Measurements from ENCODE around the gene INHBB.
"Not testable (repeated sequence)": the region's sequence is repeated elsewhere in the genome, so short reads cannot be mapped to it uniquely, and the experiment has no call there.

The INHBB gene

GRCh38 chr2:120316528-120317179 lies 29.3 kb upstream of the INHBB start:
- Histone ChIP-seq H3K36me3 (ENCODE audit: control insufficient read depth in 1 of 2, insufficient read depth in 2 of 2, low read length in 2 of 2) (no peaks in the 10 kb centered on the region), H3K4me3 (ENCODE audit: low read depth in 1 of 2, low read length in 2 of 2) (no peak overlapping the region), H3K27ac (ENCODE audit: low read length) (no peak overlapping the region), H3K4me1 (ENCODE audit: control insufficient read depth in 1 of 2, insufficient read depth in 2 of 2, low read length in 2 of 2) (peaks cover 0 to 13% of the 10 kb centered on the region in 2 donors), H3K27me3 (ENCODE audit: low read depth, low read length) (no peaks in the 10 kb centered on the region), H3K9me3 (ENCODE audit: control insufficient read depth in 1 of 2, low read length in 2 of 2) (no peaks in the 10 kb centered on the region)

DNA sequence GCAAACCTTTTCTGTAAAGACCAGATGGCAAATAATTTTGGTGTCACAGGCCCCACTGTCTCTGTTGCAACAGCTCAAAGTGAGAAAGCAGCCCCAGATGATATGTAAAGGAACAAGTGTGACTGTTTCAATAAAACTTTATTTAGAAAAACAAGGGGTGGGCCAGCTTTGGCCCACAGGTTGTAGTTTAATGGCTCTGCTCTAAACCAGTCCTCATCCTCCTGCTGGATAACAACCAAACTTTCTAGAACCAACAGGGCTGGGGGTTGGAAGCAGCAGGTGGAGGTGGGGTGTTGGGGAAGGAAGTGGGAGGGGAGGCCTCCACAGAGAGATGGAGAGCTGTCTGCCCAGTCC lies 28.8 kb upstream of the INHBB start:
- Histone ChIP-seq H3K27me3 (ENCODE audit: low read depth, low read length) (no peaks in the 10 kb centered on the region), H3K4me3 (ENCODE audit: low read depth in 1 of 2, low read length in 2 of 2) (no peak overlapping the region), H3K36me3 (ENCODE audit: control insufficient read depth in 1 of 2, insufficient read depth in 2 of 2, low read length in 2 of 2) (no peaks in the 10 kb centered on the region), H3K9me3 (ENCODE audit: control insufficient read depth in 1 of 2, low read length in 2 of 2) (no peaks in the 10 kb centered on the region), H3K4me1 (ENCODE audit: control insufficient read depth in 1 of 2, insufficient read depth in 2 of 2, low read length in 2 of 2) (peaks cover 0 to 13% of the 10 kb centered on the region in 2 donors), H3K27ac (ENCODE audit: low read length) (no peak overlapping the region)

- no peaks in the 10 kb centered on the region for H3K9me3 ChIP-seq (ENCODE audit: control insufficient read depth in 1 of 2, low read length in 2 of 2)
- H3K27ac ChIP-seq (ENCODE audit: low read length), result no peak overlapping the region
- no peaks in the 10 kb centered on the region for H3K36me3 ChIP-seq (ENCODE audit: control insufficient read depth in 1 of 2, insufficient read depth in 2 of 2, low read length in 2 of 2)
- no peak overlapping the region for H3K4me3 ChIP-seq (ENCODE audit: low read depth in 1 of 2, low read length in 2 of 2)
- H3K4me1 ChIP-seq (ENCODE audit: control insufficient read depth in 1 of 2, insufficient read depth in 2 of 2, low read length in 2 of 2), result peaks cover 0 to 8% of the 10 kb centered on the region in 2 donors
- H3K27me3 ChIP-seq (ENCODE audit: low read depth, low read length), result no peaks in the 10 kb centered on the region
These were observed 28.0 kb upstream of the INHBB start for GRCh38 chr2:120317916-120318315.

DNA sequence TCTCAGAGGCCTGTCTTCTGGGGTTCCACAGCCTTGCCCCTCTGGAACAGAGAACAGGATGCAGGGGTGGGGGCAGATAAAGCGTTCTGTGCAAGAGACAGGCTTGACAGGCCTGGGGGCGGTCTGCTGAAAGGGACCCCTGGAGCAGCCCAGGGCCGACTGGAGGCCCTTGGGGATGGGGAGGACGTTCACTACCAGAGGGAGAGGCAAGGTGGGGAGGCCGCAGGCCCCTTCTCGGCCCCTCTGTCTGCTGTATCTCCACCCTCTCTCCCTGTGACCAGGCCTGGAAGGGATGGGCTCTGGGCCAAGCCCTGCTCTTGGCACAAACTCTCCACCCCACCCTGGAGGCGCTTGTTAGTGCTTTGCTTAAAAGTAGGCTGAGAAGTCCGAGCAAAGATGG lies 27.3 kb upstream of the INHBB start:
- Histone ChIP-seq H3K9me3 (ENCODE audit: control insufficient read depth in 1 of 2, low read length in 2 of 2) (no peaks in the 10 kb centered on the region), H3K27ac (ENCODE audit: low read length) (no peak overlapping the region), H3K36me3 (ENCODE audit: control insufficient read depth in 1 of 2, insufficient read depth in 2 of 2, low read length in 2 of 2) (no peaks in the 10 kb centered on the region), H3K4me3 (ENCODE audit: low read depth in 1 of 2, low read length in 2 of 2) (no peak overlapping the region), H3K27me3 (ENCODE audit: low read depth, low read length) (no peaks in the 10 kb centered on the region), H3K4me1 (ENCODE audit: control insufficient read depth in 1 of 2, insufficient read depth in 2 of 2, low read length in 2 of 2) (peaks cover 0 to 8% of the 10 kb centered on the region in 2 donors)

DNA sequence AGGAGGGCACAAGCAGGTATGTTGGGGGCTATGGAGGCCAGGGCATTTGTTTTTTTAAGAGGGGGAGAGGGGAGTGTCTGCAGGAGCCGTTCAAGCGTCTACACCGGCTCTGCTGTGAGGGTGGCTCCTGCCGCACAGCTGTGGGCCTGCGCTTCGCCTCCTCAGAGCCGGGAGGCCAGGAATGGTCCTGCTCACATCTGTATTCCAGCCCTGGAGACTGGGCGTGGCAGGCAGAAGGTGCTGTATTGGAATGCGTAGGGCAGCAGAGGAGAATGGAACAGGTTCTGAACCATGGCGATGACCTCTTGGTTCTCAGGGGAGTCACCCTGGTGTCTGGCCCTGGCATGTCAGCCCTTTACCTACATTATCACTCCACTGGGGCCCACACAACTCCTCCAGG lies 26.8 kb upstream of the INHBB start:
- H3K9me3 ChIP-seq (ENCODE audit: control insufficient read depth in 1 of 2, low read length in 2 of 2), result no peaks in the 10 kb centered on the region
- H3K27ac ChIP-seq (ENCODE audit: low read length), result no peak overlapping the region
- peaks cover 0 to 8% of the 10 kb centered on the region in 2 donors for H3K4me1 ChIP-seq (ENCODE audit: control insufficient read depth in 1 of 2, insufficient read depth in 2 of 2, low read length in 2 of 2)
- no peaks in the 10 kb centered on the region for H3K27me3 ChIP-seq (ENCODE audit: low read depth, low read length)
- no peak overlapping the region for H3K4me3 ChIP-seq (ENCODE audit: low read depth in 1 of 2, low read length in 2 of 2)
- H3K36me3 ChIP-seq (ENCODE audit: control insufficient read depth in 1 of 2, insufficient read depth in 2 of 2, low read length in 2 of 2), result no peaks in the 10 kb centered on the region

DNA sequence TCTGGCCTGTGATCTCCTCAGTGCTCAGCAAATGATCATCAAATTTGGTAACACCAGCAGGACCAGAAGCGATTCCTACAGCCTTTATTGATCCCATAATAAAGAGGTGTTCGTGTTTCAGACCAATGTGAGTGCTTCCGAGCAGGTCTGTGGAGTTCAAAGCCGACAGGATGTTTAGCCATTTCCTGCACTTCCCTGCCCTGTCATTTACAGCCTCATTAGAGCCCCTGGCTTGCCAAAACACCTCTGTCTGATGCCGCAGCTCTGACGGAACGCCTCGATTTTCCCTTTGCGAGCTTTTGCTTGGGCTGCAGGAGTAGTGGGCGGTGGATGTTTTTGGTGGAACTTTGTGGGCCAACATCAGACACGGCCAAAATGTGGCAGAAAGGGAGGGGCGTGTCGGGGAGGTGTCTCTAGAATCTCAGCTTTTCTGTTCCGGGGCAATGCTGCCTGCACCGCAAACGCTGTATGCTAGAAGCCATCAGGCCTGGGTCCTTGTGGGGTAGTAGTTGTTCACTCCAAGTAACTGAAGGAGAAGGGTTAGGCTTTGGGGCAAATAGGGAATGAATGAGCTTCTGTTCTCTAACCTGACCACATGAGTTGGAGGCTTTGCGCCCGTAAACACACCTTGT lies 26.1 kb upstream of the INHBB start:
- no peaks in the 10 kb centered on the region for H3K36me3 ChIP-seq (ENCODE audit: control insufficient read depth in 1 of 2, insufficient read depth in 2 of 2, low read length in 2 of 2)
- no peaks in the 10 kb centered on the region for H3K27me3 ChIP-seq (ENCODE audit: low read depth, low read length)
- no peak overlapping the region for H3K4me3 ChIP-seq (ENCODE audit: low read depth in 1 of 2, low read length in 2 of 2)
- no peaks in the 10 kb centered on the region for H3K9me3 ChIP-seq (ENCODE audit: control insufficient read depth in 1 of 2, low read length in 2 of 2)
- H3K4me1 ChIP-seq (ENCODE audit: control insufficient read depth in 1 of 2, insufficient read depth in 2 of 2, low read length in 2 of 2), result peaks cover 0 to 8% of the 10 kb centered on the region in 2 donors
- H3K27ac ChIP-seq (ENCODE audit: low read length), result no peak overlapping the region

- Histone ChIP-seq H3K27ac (ENCODE audit: low read length) (no peak overlapping the region), H3K4me3 (ENCODE audit: low read depth in 1 of 2, low read length in 2 of 2) (no peak overlapping the region), H3K36me3 (ENCODE audit: control insufficient read depth in 1 of 2, insufficient read depth in 2 of 2, low read length in 2 of 2) (no peaks in the 10 kb centered on the region), H3K27me3 (ENCODE audit: low read depth, low read length) (no peaks in the 10 kb centered on the region), H3K9me3 (ENCODE audit: control insufficient read depth in 1 of 2, low read length in 2 of 2) (no peaks in the 10 kb centered on the region), H3K4me1 (ENCODE audit: control insufficient read depth in 1 of 2, insufficient read depth in 2 of 2, low read length in 2 of 2) (peaks cover 0 to 8% of the 10 kb centered on the region in 2 donors)
These were observed 25.6 kb upstream of the INHBB start for GRCh38 chr2:120320318-120320851.

DNA sequence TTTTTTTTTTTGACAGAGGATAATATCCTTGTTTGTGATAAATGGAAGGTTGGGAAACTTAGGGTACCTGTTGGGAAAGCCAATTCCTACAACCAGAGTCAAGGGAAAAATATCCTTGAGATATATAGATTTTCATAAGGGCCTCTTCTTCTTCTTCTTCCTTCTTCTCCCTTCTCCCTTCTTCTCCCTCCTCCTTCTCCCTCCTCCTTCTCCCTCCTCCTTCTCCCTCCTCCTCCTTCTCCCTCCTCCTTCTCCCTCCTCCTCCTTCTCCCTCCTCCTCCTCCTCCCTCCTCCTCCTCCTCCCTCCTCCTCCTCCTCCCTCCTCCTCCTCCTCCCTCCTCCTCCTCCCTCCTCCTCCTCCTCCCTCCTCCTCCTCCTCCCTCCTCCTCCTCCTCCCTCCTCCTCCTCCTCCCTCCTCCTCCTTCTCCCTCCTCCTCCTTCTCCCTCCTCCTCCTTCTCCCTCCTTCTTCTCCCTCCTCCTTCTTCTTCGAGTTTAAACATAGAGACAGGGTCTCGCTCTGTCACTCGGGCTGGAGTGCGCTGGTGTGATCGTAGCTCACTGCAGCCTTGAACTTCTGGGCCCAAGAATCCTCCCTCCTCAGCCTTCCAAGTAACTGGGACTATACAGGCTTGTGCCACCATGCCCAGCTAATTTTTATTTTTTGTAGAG lies 24.9 kb upstream of the INHBB start:
- not testable (repeated sequence) for H3K27ac ChIP-seq (ENCODE audit: low read length); H3K4me3 ChIP-seq (ENCODE audit: low read depth in 1 of 2, low read length in 2 of 2); H3K9me3 ChIP-seq (ENCODE audit: control insufficient read depth in 1 of 2, low read length in 2 of 2); H3K27me3 ChIP-seq (ENCODE audit: low read depth, low read length); H3K4me1 ChIP-seq (ENCODE audit: control insufficient read depth in 1 of 2, insufficient read depth in 2 of 2, low read length in 2 of 2); H3K36me3 ChIP-seq (ENCODE audit: control insufficient read depth in 1 of 2, insufficient read depth in 2 of 2, low read length in 2 of 2)

GRCh38 chr2:120321721-120322284 lies 24.1 kb upstream of the INHBB start:
- Histone ChIP-seq H3K4me3 (ENCODE audit: low read depth in 1 of 2, low read length in 2 of 2) (no peak overlapping the region), H3K36me3 (ENCODE audit: control insufficient read depth in 1 of 2, insufficient read depth in 2 of 2, low read length in 2 of 2) (no peaks in the 10 kb centered on the region), H3K27me3 (ENCODE audit: low read depth, low read length) (no peaks in the 10 kb centered on the region), H3K9me3 (ENCODE audit: control insufficient read depth in 1 of 2, low read length in 2 of 2) (no peaks in the 10 kb centered on the region), H3K4me1 (ENCODE audit: control insufficient read depth in 1 of 2, insufficient read depth in 2 of 2, low read length in 2 of 2) (peaks cover 0 to 8% of the 10 kb centered on the region in 2 donors), H3K27ac (ENCODE audit: low read length) (no peak overlapping the region)

DNA sequence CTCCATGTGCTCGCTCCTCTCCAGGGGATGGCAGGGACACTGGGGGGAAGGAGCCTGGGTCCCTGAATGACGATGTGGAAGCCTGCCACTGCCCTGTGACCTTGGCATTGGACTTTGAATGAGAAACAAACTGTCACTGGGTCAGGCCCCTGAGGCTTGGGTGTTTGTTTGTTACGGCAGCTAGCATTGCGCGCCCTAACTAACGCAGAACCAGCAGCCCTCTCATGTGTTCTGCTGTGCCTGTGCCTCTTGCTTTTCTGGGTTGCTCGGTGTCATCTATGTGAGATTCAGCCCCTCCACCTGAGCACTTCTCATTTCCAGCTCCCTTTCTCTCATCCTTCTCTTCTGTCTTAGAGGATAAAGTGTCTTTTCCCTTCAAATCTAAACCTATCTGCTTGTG lies 23.6 kb upstream of the INHBB start:
- peaks cover 0 to 8% of the 10 kb centered on the region in 2 donors for H3K4me1 ChIP-seq (ENCODE audit: control insufficient read depth in 1 of 2, insufficient read depth in 2 of 2, low read length in 2 of 2)
- H3K36me3 ChIP-seq (ENCODE audit: control insufficient read depth in 1 of 2, insufficient read depth in 2 of 2, low read length in 2 of 2), result no peaks in the 10 kb centered on the region
- no peak overlapping the region for H3K4me3 ChIP-seq (ENCODE audit: low read depth in 1 of 2, low read length in 2 of 2)
- no peaks in the 10 kb centered on the region for H3K9me3 ChIP-seq (ENCODE audit: control insufficient read depth in 1 of 2, low read length in 2 of 2)
- H3K27ac ChIP-seq (ENCODE audit: low read length), result no peak overlapping the region
- H3K27me3 ChIP-seq (ENCODE audit: low read depth, low read length), result no peaks in the 10 kb centered on the region

- Histone ChIP-seq H3K27me3 (ENCODE audit: low read depth, low read length) (no peaks in the 10 kb centered on the region), H3K27ac (ENCODE audit: low read length) (no peak overlapping the region), H3K4me3 (ENCODE audit: low read depth in 1 of 2, low read length in 2 of 2) (no peak overlapping the region)
These were observed 22.7 kb upstream of the INHBB start for GRCh38 chr2:120323214-120323613.

More at GRCh38 chr2:120323214-120323613, 22.7 kb upstream of the INHBB start:
- Histone ChIP-seq H3K4me1 (ENCODE audit: control insufficient read depth in 1 of 2, insufficient read depth in 2 of 2, low read length in 2 of 2) (peaks cover 0 to 8% of the 10 kb centered on the region in 2 donors), H3K9me3 (ENCODE audit: control insufficient read depth in 1 of 2, low read length in 2 of 2) (no peaks in the 10 kb centered on the region), H3K36me3 (ENCODE audit: control insufficient read depth in 1 of 2, insufficient read depth in 2 of 2, low read length in 2 of 2) (no peaks in the 10 kb centered on the region)

All from muscle layer of duodenum (tissue), 2 donors.